CD4-positive, alpha-beta T cell (primary cell): ENCODE data around the gene GRXCR2. TPM values are rescaled to one million over a fixed set of nuclear protein-coding genes. Genes with fewer than 3 reads are reported as not detected.

Experiments used
- ATAC-seq: fragments of 200-7000 bp; cut with Tn5 transposase; one replicate; pipeline ENCODE4 v1.10.0; 2022; ENCODE audit warnings: mild to moderate bottlenecking; ENCODE audit not compliant: poor library complexity
- CTCF ChIA-PET: fragments of 350-600 bp; sonication (Branson Sonifier 250); formaldehyde crosslinking; loops from one replicate; lab custom pipeline; 2021; ENCODE audit warnings: antibody characterized with exemption, inconsistent platforms; lab: Charles Lee
- POLR2A ChIA-PET: fragments of 350-600 bp; sonication (Branson Sonifier 250); formaldehyde crosslinking; loops from one replicate; lab custom pipeline; 2021; ENCODE audit warnings: antibody characterized with exemption, inconsistent platforms; lab: Charles Lee
- DNase-seq, 14 experiments: peaks; one replicate each; pipeline ENCODE4 v3.0.0-alpha.2; 2013 to 2020; ENCODE audit warnings: mixed read lengths in 2 of 14
- H3K27ac ChIP-seq, 2 donors: one replicate each; pipeline versions ENCODE4 v1.5.1 to v1.7.0; 2013; ENCODE audit warnings: low read length in 2 of 2, low read depth in 1 of 2, mild to moderate bottlenecking in 1 of 2
- H3K27me3 ChIP-seq, 2 experiments: 1 replicate in 1 of 2; 2 replicates in 1 of 2; pipeline versions ENCODE4 v1.6.1 to v1.7.0; 2013; ENCODE audit warnings: low read length in 2 of 2, control low read depth in 1 of 2, mild to moderate bottlenecking in 1 of 2, moderate library complexity in 1 of 2; ENCODE audit not compliant: insufficient read depth in 2 of 2, control insufficient read depth in 1 of 2
- H3K36me3 ChIP-seq: one replicate; pipeline ENCODE4 v1.6.1; 2013; ENCODE audit warnings: low read length, control low read depth; ENCODE audit not compliant: insufficient read depth
- H3K4me1 ChIP-seq: one replicate; pipeline ENCODE4 v1.6.1; 2013; ENCODE audit warnings: low read length, control low read depth; ENCODE audit not compliant: insufficient read depth
- H3K4me3 ChIP-seq: one replicate; pipeline ENCODE4 v1.5.1; 2013; ENCODE audit warnings: mild to moderate bottlenecking, low read length, moderate library complexity
- H3K9me3 ChIP-seq, 2 experiments: 1 replicate in 1 of 2; 2 replicates in 1 of 2; pipeline versions ENCODE4 v1.6.1 to v1.7.0; 2013; ENCODE audit warnings: low read length in 2 of 2, mild to moderate bottlenecking in 2 of 2, control low read depth in 1 of 2, moderate library complexity in 1 of 2; ENCODE audit not compliant: control insufficient read depth in 1 of 2, insufficient read depth in 1 of 2
- H3K27ac Mint-ChIP-seq: one replicate; pipeline ENCODE4 v1.8.0; 2020; ENCODE audit warnings: mixed read lengths
- H3K27me3 Mint-ChIP-seq: one replicate; pipeline ENCODE4 v1.8.0; 2021; ENCODE audit warnings: mixed read lengths
- H3K36me3 Mint-ChIP-seq: one replicate; pipeline ENCODE4 v1.8.0; 2021; ENCODE audit warnings: low read depth, mixed read lengths
- H3K4me1 Mint-ChIP-seq: one replicate; pipeline ENCODE4 v1.8.0; 2021; ENCODE audit warnings: low read depth, mixed read lengths
- H3K4me3 Mint-ChIP-seq: one replicate; pipeline ENCODE4 v1.8.0; 2020; ENCODE audit warnings: mild to moderate bottlenecking, mixed read lengths
- H3K9me3 Mint-ChIP-seq: one replicate; pipeline ENCODE4 v1.8.0; 2020; ENCODE audit warnings: mixed read lengths
- intact Hi-C, 2 experiments: fragments of 100-400 bp; cut with DNase I in 1 of 2; cut with micrococcal nuclease in 1 of 2; formaldehyde crosslinking; loops; one replicate each; pipeline versions ENCODE4 v1.15.1 to v1.9.0; 2023 to 2025; cut with DNase I, micrococcal nuclease
- total RNA-seq, 174 experiments: library from RNA in 2 of 174; stranded (reverse) in 2 of 174; gene quantifications; one replicate each; pipeline ENCODE4 v1.2.3 and lab custom pipeline; 2021 to 2026
- TF ChIP-seq, protein P1 (sequence below): fragments of 200-600 bp; IDR thresholded peaks from one replicate; pipeline ENCODE4 v1.8.0; 2022; ENCODE audit warnings: antibody characterized with exemption, mild to moderate bottlenecking

The GRXCR2 gene
- total RNA-seq, 2 experiments from 2014 or later = not detected

GRCh38 chr5:145830594-145830993 is 42.2 kb downstream of the GRXCR2 start:
- Histone ChIP-seq H3K36me3 (no peaks in the 10 kb centered on the region), H3K4me3 (no peak overlapping the region), H3K9me3 (no peaks in the 10 kb centered on the region), H3K27me3 (peaks cover 3 to 6% of the 10 kb centered on the region in 2 experiments), H3K4me1 (peaks cover 7% of the 10 kb centered on the region), H3K27ac (no peak overlapping the region)
- H3K27ac Mint-ChIP-seq = no peak overlapping the region
- H3K4me1 Mint-ChIP-seq = peaks cover 9% of the 10 kb centered on the region
- TF ChIP-seq, protein P1, sequence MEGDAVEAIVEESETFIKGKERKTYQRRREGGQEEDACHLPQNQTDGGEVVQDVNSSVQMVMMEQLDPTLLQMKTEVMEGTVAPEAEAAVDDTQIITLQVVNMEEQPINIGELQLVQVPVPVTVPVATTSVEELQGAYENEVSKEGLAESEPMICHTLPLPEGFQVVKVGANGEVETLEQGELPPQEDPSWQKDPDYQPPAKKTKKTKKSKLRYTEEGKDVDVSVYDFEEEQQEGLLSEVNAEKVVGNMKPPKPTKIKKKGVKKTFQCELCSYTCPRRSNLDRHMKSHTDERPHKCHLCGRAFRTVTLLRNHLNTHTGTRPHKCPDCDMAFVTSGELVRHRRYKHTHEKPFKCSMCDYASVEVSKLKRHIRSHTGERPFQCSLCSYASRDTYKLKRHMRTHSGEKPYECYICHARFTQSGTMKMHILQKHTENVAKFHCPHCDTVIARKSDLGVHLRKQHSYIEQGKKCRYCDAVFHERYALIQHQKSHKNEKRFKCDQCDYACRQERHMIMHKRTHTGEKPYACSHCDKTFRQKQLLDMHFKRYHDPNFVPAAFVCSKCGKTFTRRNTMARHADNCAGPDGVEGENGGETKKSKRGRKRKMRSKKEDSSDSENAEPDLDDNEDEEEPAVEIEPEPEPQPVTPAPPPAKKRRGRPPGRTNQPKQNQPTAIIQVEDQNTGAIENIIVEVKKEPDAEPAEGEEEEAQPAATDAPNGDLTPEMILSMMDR = no peak
- POLR2A ChIA-PET = no interaction called here
- intact Hi-C loops = no loop called here
- no peaks in the 10 kb centered on the region for H3K9me3 Mint-ChIP-seq
- H3K27me3 Mint-ChIP-seq = peaks cover 12% of the 10 kb centered on the region
- no peak for DNase-seq
- H3K4me3 Mint-ChIP-seq = no peak overlapping the region
- ATAC-seq = no peak
- CTCF ChIA-PET = no interaction called here
- H3K36me3 Mint-ChIP-seq = no peaks in the 10 kb centered on the region

- ChIA-PET CTCF (interaction anchor here (0.6 to 1.0 kb wide), 3 partner anchors 12 to 21 kb away, joined by 3 read pairs; no protein-coding TSS in a partner anchor), POLR2A (no interaction called here)
- TF ChIP-seq, protein P1 = no peak
- Mint-ChIP-seq H3K9me3 (no peaks in the 10 kb centered on the region), H3K27ac (no peak overlapping the region), H3K4me3 (no peak overlapping the region), H3K4me1 (peaks cover 9% of the 10 kb centered on the region), H3K36me3 (no peaks in the 10 kb centered on the region), H3K27me3 (peaks cover 12% of the 10 kb centered on the region)
- ATAC-seq (no peak), DNase-seq (no peak)
- no peak overlapping the region for H3K27ac ChIP-seq
- peaks cover 3% of the 10 kb centered on the region for H3K4me1 ChIP-seq
- no peaks in the 10 kb centered on the region for H3K9me3 ChIP-seq
- intact Hi-C loops = no loop called here
- no peak overlapping the region for H3K4me3 ChIP-seq
- H3K27me3 ChIP-seq = peaks cover 3 to 4% of the 10 kb centered on the region in 2 experiments
- H3K36me3 ChIP-seq = no peaks in the 10 kb centered on the region
Measured at GRCh38 chr5:145829708-145830361, 43.0 kb downstream of the GRXCR2 start.

GRCh38 chr5:145826895-145827674 is 45.7 kb downstream of the GRXCR2 start:
- Histone ChIP-seq H3K27me3 (no peaks in the 10 kb centered on the region), H3K4me1 (no peaks in the 10 kb centered on the region), H3K9me3 (no peaks in the 10 kb centered on the region), H3K4me3 (no peak overlapping the region), H3K36me3 (no peaks in the 10 kb centered on the region), H3K27ac (no peak overlapping the region)
- ChIA-PET CTCF (interaction anchor here (1.5 kb wide), 2 partner anchors 145 to 1623 kb away, joined by 3 to 4 read pairs; no protein-coding TSS in a partner anchor), POLR2A (no interaction called here)
- Mint-ChIP-seq H3K4me3 (no peak overlapping the region), H3K27me3 (no peaks in the 10 kb centered on the region), H3K9me3 (no peaks in the 10 kb centered on the region), H3K4me1 (no peaks in the 10 kb centered on the region), H3K27ac (no peak overlapping the region), H3K36me3 (no peaks in the 10 kb centered on the region)
- ATAC-seq (no peak), DNase-seq (no peak)
- TF ChIP-seq, protein P1 = no peak
- intact Hi-C loops = loop anchor here in 1 of 2 experiments (2.0 kb wide), 1 partner anchor 1622 kb away; no protein-coding TSS in a partner anchor
